Stimulated activated CD4-positive, alpha-beta T cell treated with anti-CD3 and anti-CD28 coated beads, Interleukin-4, amount 100 ng/mL, for 4 hours (primary cell): ENCODE data around the gene CCDC102A.
A peak's percentile ranks its signal among the peaks of the same experiment; 100 is the strongest.
"Not testable (repeated sequence)": the region's sequence is repeated elsewhere in the genome, so short reads cannot be mapped to it uniquely, and the experiment has no call there.

Experiments
- DNase-seq, 2 experiments: peaks; one replicate each; pipeline ENCODE4 v3.0.0-alpha.2; 2020

Gene CCDC102A

DNA sequence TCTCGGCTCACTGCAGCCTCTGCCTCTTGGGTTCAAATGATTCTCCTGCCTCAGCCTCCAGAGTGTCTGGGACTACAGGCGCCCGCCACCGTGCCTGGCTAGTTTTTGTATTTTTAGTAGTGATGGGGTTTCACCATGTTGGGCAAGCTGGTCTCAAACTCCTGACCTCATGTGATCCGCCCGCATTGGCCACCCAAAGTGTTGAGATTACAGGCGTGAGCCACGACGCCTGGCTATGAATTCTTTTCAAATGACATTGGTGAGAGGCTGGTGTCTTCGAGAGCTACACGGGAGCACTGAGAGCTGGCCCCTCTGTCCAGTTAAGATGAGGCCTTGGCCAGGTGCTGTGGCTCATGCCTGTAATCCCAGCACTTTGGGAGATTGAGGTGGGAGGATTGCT is 36.4 kb downstream of the CCDC102A start:
- DNase-seq, result not testable (repeated sequence)

- no peak for DNase-seq
Observed at GRCh38 chr16:57498031-57498430, 38.3 kb downstream of the CCDC102A start.

DNA sequence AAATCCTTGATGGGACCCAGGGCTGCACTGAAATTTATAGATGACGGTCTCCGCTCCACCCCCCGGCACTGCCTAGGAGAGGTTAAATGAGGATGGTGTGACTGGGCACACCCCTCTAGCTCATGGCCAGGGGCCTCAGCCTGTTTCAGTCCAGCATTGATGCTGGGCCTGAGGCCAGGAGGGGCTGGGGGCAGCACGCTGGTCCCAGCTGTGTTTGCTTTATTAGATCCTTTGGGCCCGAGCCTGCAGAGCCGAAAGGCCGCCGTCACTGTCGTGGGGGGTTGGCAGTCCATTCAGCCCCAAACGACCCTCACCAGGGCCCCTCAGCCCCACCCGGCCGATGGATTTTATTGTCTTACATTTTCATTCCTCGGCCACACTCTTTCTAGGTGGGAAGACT is 39.2 kb downstream of the CCDC102A start:
- DNase-seq, result no peak

DNA sequence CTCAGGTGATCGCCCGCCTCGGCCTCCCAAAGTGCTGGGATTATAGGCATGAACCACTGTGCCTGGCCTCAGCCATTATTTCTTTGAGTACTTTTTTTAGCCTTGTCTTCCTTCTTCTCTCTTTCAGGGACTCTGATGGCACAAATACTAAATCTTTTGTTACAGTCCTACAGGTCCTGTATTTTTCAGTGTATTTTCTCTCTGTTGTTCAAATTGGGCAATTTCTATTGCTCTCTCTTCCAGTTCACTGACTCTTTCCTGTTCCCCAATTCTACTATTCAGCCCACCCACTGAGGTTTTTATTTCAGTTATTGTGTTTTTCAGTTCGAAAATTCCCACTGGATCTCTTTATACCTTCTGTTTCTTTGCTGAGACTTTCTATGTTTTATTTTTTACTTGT is 42.6 kb downstream of the CCDC102A start:
- no peak for DNase-seq

- no peak for DNase-seq
Observed at GRCh38 chr16:57489229-57489628, 47.1 kb downstream of the CCDC102A start.

DNA sequence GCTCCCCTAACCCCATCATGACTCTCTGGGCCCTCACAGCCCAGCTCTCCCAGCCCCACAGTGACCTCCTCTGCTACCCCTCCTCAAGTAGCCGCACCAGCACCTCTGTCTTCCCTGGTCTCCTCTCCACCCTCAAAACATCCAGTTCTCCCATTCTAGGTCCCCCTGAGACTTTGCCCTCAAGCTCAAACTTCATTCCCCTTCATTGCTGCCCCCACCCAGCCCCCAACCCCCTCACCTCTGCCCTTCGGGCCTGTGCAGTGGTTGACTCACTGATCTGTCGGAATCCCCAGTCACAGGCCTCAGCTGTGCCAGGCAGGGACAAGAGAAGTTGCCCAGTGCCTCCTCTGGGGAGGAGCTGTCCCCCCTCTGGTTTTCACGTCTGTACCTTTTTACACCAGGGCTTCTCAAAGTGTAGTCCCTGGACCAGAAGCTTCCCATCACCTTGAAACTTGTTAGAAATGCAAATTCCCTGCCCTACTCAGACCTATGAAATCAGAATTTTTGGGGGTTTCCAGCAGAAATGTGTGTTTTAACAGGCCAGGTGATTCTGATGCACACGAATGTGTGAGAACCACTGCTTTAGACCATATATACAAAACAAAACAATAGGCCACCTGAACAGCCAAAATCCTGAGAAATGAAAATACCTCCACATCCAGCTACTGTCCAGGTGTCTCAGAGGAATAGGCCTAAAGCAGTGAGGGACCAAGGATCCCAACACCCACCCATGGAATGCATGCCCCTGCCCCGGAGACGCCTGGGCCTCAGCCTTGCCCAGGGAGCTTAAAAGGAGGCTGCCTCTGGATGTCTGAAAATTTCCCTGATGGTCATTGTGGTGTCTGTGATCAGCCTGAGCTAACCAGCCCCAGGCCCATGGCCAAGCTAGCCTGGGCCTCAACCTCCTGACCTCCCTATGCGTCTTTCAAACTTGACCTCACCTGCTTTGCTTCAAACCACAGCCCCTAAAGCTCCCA is 49.2 kb downstream of the CCDC102A start:
- no peak for DNase-seq

DNA sequence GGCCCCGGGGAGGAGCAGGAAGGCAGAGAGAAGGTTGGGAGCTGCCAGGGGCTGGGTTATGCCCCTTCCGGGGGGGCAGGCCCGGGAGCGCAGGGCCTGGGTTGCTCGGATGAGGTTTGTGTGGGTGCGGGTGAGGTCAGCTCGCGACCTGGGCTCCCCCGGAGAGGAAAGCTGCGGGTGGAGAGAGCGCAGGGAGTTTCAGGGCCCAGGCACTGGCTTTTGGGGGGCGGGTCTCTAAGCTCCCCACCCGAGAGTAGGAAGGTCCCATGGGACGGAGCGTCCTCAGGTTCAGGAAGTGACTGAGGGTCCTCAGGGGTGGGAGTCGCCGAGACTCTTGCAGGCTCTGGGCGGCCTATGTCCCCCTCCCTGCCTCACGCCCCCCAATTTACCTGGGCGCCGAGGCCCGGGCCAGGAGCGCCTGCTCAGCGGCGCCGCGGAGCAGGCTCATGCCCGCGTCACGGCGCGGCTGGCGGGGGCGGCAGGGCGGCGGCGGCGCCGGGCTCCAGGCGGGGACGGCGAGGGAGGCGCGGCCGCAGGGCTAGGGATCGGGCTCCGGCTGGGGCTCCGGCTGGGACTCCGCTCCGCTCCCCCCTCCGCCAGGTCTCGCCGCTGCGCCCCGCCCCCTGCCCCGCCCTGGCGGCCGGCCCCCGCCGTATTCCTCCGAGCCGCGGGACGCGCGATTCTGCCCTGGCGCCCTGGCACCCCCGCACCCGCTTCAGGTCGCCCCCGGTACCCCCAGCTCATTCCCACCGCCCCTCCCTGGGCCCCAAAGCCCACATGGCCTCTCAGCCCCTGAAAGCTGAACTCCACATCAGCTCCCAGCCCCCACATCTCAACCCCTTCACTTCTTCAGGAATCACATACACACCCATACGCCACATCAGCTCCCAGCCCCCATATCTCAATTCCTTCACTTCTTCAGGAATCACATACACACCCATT is 50.2 kb downstream of the CCDC102A start, which contains the start of gene DOK4:
Gene DOK4 (minus strand): TSS at position 578 of the 942 bp plus-strand sequence. CDS start 6,986 bp downstream, outside the sequence.
- DNase-seq, result peak; percentile 74 to 87

DNA sequence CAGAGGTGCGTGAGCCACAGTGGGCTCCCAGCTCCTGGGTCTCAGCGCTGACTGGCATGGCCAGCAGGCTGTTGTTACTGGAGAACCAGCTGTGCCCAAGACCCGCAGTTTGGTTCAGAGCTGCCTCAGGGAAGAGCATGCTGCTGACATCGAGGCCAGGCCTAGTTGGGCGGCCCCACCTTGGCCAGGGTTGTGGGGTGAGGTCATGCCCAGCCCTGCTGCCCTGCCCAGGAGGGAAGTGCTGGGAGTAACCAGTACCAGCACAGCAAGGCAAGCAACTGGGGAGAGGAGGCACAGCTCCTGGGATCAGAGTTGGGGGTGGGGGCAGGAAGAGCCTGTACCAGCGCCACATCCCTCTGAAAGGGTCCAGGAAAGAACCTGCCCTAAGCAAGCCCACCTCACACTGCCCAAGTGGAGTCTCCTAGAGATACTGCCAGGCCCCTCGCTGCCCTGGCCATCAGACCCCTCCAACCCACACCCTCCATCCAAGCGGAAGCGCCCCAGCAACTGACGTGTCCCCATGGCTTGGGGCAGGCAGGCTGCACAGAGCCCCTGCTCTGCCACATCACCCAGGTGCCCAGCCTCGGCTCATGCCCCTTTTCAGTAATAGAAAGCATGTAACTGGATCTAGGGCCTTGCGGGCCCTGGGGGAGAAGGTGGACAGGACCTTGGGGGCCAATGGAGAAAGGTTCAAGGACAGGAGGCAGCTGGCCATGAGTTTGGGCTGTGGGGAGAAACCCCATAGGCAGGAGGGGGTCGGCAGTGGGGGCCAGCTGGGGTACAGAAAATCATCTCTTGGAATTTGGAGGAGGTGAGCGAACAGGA is 51.1 kb downstream of the CCDC102A start:
- no peak for DNase-seq

- DNase-seq, result no peak
Observed at GRCh38 chr16:57484515-57485005, 51.8 kb downstream of the CCDC102A start.

- DNase-seq, result no peak
Observed at GRCh38 chr16:57483725-57484514, 52.5 kb downstream of the CCDC102A start.

GRCh38 chr16:57482845-57483545 is 53.4 kb downstream of the CCDC102A start:
- no peak for DNase-seq

DNA sequence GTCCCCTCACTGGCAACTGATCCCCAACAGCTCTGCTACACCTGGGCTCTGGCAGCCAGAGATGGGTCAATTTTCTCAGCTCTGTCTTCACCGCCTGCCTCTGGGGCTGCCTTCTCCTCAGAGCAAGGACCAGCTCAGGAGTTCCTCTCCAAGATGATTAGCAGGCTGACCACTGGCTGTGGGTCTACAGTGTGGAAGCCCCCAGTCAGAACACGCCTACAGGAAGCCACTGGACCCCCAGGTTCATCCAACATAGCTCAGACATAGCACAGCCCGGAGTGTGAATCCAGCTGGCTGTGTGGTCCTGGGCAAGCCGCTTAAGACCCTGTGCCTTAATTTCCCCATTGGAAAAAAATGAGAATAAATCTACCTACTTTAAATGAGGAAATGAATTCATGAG is 55.0 kb downstream of the CCDC102A start:
- no peak for DNase-seq

GRCh38 chr16:57480754-57481230 is 55.6 kb downstream of the CCDC102A start:
- no peak for DNase-seq

DNA sequence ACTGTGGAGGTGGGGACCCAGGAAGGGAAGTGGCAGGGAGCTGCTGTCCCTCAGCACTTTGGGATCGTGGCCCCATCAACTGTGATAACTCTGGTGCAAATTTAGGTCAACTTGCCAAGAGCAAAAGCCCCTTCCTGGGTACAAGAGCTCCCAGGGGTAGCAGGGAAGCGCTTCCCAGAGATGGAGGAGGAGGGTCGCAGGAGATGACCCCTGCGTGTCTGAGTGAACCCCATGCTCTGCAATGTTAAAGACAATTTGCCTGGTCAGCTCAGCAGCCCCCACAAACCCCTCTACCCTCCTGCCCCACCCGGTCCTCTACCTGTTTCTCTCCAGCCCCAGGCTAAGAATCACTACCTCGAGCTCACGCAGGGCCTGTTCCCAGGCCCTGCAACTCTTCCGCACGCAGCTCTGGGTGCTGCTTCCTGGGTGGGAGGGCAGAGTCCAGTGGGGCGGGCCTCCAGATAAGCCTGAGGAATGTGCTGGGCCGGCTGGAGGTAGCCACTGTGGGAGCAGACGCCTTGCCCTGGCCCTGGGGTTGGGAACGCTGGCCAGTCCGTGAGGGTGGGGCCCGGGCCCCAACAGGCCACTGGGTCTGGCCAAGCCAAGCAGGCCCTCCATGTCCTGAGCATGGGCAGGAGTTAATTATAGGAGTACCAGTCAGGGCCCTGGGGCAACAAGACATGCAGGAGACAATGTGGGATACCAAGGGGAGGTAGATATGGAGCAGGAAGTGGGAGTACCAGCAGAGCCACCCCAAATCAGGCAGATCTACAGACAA is 56.2 kb downstream of the CCDC102A start:
- no peak for DNase-seq

GRCh38 chr16:57479205-57479975 is 57.0 kb downstream of the CCDC102A start:
- DNase-seq, result no peak

- no peak for DNase-seq
Observed at GRCh38 chr16:57478396-57479204, 57.8 kb downstream of the CCDC102A start.

DNA sequence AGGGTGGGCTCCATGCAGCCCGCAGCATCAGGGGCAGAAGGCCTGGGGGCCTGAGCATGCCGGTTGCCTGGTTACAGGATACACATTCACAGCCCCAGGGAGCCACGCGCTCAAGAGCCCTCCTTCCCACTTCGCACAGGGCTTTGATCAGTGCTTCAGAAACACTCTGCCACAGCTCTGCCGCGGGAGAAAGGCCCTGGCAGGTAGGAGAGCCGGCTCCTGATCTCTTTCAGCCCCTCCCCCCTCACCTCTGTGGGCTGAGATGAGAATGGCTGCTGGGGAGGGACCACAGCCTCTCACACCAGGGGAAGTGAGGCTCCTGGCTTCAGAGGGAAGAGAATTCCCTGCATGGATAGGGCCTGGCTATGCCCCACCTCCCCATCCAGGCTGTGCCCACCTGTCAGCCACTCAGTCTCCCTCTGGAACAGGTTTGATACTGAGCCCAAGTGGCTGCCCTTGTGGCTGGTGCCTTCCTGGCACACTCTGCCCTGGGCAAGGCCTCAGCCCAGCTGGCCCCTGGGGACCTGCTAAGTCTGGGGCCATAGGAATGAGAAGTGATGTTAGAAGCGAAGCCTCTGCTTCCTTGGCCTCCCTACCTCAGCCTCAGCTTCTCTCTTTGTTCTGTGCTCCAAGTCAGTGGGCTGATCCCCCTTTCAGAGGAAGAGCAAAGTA is 58.7 kb downstream of the CCDC102A start:
- no peak for DNase-seq
